Stimulated activated CD8-positive, alpha-beta memory T cell treated with anti-CD3 and anti-CD28 coated beads, Interleukin-7, amount 100 ng/mL, for 1 hour (primary cell): ENCODE measurements around the gene NIPAL3.
"Not testable (repeated sequence)": the region's sequence is repeated elsewhere in the genome, so short reads cannot be mapped to it uniquely, and the experiment has no call there.

Experiments used
- DNase-seq, 2 donors: peaks; one replicate each; pipeline ENCODE4 v3.0.0-alpha.2; 2020; ENCODE audit warnings: low read depth in 2 of 2

NIPAL3 gene

GRCh38 chr1:24421502-24421901, 5.9 kb downstream of the NIPAL3 start:
- no peak for DNase-seq

- DNase-seq = no peak
Observed at GRCh38 chr1:24424207-24424606, 8.6 kb downstream of the NIPAL3 start.

DNA sequence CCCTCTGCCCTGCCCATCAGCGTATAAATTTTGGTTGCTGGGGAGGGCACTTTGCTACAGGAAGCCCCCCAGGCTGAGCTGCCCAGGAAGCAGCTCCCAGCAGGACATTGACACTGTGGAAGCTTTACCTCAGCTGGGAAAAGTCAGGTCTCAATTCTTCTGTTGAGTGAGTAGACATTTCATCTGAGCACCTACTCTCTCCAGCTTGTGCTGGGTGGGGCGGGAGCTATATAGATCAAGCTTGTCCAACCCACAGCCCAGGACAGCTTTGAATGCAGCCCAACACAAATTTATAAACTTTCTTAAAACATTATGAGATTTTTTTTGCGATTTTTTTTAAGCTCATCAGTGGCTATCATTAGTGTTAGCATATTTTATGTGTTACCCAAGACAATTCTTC, 9.4 kb downstream of the NIPAL3 start:
- DNase-seq = no peak

- no peak for DNase-seq
Observed at GRCh38 chr1:24425441-24425840, 9.8 kb downstream of the NIPAL3 start.

GRCh38 chr1:24425922-24426321, 10.3 kb downstream of the NIPAL3 start:
- DNase-seq = no peak

GRCh38 chr1:24426744-24427544, 11.3 kb downstream of the NIPAL3 start:
- DNase-seq = no peak

GRCh38 chr1:24427545-24427862, 11.9 kb downstream of the NIPAL3 start:
- no peak for DNase-seq

DNA sequence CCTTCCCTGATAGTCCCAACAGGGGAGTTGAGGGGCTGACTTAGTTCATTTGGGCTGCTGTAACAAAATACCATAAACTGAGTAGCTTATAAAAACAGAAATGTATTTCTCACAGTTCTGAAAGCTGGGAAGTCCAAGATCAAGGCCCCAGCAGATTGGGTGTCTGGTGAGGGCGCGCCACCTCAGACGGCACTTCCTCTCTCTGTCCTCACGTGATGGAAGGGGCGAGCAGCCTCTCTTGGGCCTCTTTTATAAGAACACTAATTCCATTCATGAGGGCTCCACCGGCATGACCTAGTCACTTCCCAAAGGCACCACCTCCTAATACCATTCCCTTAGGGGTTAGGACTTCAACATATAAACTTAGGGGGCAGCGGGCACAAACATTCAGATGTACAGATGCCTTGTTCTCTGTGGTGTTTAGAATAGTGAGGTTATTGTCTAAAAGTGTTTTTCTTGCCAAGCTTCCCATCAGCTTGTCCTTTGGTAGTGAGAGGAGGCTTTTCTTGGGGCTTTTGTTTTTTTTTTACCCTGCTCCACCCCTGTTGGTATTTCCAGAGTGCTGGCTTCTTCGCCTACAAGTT, 20.3 kb downstream of the NIPAL3 start:
- no peak for DNase-seq

GRCh38 chr1:24437631-24438396, 22.2 kb downstream of the NIPAL3 start:
- DNase-seq = no peak

- no peak for DNase-seq
Observed at GRCh38 chr1:24438423-24438901, 22.9 kb downstream of the NIPAL3 start.

- no peak for DNase-seq
Observed at GRCh38 chr1:24440436-24440835, 24.8 kb downstream of the NIPAL3 start.

DNA sequence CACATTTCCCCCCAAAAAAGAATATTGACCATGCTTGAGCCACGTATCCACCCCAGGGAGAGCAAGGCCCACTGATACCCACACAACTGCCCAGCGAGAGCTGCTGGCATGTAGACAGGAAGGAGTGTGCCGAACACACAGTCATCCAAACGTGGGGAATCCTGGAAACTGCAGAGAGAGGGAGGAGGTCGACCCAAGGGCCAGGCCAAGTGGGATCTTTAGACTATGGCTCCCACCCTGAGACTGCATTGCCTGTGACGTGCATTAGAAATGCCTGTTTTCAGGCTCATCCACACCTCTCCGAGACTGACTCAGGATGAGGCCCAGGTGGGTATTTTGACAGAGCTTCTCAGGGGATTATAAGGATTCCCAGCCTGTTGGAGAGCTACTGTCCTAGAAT, 25.9 kb downstream of the NIPAL3 start:
- DNase-seq = no peak

GRCh38 chr1:24441996-24442668, 26.5 kb downstream of the NIPAL3 start:
- DNase-seq = no peak

DNA sequence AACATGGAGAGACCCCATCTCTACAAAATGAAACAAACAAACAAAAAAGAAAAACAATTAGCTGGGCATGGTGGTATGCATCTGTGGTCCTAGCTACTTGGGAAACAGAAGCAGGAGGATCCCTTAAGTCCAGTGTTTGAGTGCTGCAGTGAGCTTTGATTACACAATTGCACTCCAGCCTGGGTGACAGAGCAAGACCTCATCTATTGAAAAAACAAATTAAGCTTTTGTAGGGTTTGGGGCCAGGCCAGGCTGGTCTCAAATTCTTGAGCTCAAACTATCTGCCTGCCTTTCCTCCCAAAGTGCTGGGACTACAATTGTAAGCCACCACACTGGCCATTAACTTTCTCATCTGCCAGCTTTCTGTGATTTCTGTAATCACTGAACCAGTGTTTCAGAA, 27.2 kb downstream of the NIPAL3 start:
- no peak for DNase-seq

- no peak for DNase-seq
Observed at GRCh38 chr1:24443241-24443656, 27.6 kb downstream of the NIPAL3 start.

DNA sequence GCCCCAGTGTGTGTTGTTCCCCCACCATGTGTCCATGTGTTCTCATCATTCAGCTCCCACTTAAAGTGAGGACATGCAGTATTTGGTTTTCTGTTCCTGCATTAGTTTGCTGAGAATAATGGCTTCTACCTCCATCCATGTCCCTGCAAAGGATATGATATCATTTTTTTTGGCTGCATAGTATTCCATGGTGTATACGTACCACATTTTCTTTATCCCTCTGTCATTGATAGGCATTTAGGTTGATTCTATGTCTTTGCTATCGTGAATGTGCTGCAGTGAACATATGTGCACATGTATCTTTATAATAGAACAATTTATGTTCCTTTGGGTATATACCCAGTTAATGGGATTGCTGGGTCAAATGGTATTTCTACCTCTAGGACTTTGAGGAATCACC, 30.8 kb downstream of the NIPAL3 start:
- DNase-seq = not testable (repeated sequence)

DNA sequence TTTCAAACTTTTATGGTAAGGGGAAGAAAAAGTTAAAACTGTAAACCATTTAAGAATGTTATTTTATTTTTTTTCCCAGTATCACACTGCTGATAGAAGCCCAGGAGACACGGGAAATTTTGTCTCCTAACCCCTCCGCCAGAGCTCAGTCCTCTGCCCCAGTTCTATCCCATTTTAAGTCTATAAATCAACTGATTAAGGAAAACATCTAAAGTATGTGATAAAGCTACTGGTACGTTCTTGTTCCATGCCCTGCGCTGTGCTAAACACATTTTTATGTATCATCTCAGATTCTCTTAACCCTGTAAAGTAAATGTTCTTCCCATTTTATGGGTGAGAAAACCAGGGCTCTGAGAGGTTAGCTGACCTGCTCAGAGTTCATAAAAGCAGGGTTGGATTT, 34.7 kb downstream of the NIPAL3 start:
- no peak for DNase-seq

- no peak for DNase-seq
Observed at GRCh38 chr1:24450857-24451397, 35.3 kb downstream of the NIPAL3 start.

GRCh38 chr1:24451746-24452145, 36.1 kb downstream of the NIPAL3 start:
- DNase-seq = no peak

- DNase-seq = no peak
Observed at GRCh38 chr1:24452922-24453485, 37.4 kb downstream of the NIPAL3 start.

GRCh38 chr1:24454673-24455072, 39.1 kb downstream of the NIPAL3 start:
- no peak for DNase-seq

GRCh38 chr1:24455272-24455671, 39.7 kb downstream of the NIPAL3 start:
- DNase-seq = no peak
